Prostate gland (tissue), 2 donors: ENCODE measurements around the gene VASN.

Source experiments
- POLR2A ChIP-seq: fragments of 450-650 bp; IDR thresholded peaks from one replicate; pipeline ENCODE4 v1.6.1; 2016; ENCODE audit warnings: antibody characterized with exemption, mild to moderate bottlenecking
- POLR2AphosphoS5 ChIP-seq: sonication (generic); formaldehyde crosslinking; IDR thresholded peaks from one replicate; pipeline ENCODE4 v1.6.1; 2017; ENCODE audit warnings: antibody characterized with exemption
- TF ChIP-seq, protein P1 (sequence below), 4 experiments: fragments of 200-600 bp in 2 of 4; fragments of 450-650 bp in 2 of 4; sonication (generic) in 2 of 4; IDR thresholded peaks; 1 replicate in 3 of 4; 2 replicates in 1 of 4; pipeline ENCODE4 v1.5.1; 2016 to 2019; ENCODE audit warnings: antibody characterized with exemption in 4 of 4, mild to moderate bottlenecking in 2 of 4, moderate library complexity in 2 of 4

DNA sequence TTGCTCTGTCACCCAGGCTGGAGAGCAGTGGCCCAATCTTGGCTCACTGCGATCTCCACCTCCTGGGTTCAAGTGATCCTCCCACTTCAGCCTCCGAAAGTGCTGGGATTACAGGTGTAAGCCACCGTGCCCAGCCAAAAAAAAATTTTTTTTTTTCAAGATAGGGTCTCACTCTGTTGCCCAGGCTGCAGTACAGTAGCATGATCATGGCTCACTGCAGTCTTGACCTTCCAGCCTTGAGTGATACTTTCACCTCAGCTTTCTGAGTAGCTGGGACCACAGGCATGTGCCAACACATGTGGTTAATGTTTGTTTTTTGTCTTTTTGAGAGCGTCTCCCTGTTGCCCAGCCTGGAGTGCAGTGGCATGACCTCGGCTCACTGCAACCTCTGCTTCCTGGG is 18.8 kb upstream of the VASN start:
- TF ChIP-seq, protein P1, sequence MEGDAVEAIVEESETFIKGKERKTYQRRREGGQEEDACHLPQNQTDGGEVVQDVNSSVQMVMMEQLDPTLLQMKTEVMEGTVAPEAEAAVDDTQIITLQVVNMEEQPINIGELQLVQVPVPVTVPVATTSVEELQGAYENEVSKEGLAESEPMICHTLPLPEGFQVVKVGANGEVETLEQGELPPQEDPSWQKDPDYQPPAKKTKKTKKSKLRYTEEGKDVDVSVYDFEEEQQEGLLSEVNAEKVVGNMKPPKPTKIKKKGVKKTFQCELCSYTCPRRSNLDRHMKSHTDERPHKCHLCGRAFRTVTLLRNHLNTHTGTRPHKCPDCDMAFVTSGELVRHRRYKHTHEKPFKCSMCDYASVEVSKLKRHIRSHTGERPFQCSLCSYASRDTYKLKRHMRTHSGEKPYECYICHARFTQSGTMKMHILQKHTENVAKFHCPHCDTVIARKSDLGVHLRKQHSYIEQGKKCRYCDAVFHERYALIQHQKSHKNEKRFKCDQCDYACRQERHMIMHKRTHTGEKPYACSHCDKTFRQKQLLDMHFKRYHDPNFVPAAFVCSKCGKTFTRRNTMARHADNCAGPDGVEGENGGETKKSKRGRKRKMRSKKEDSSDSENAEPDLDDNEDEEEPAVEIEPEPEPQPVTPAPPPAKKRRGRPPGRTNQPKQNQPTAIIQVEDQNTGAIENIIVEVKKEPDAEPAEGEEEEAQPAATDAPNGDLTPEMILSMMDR (IDR thresholded peaks at IDR 0.05) = no peak
- TF ChIP-seq POLR2A (no peak), POLR2AphosphoS5 (no peak)
